Measurements from ENCODE around the gene XRRA1. TPM values are rescaled to one million over a fixed set of nuclear protein-coding genes. Genes with fewer than 3 reads are reported as not detected.

XRRA1 gene
- total RNA-seq, 2 donors from 2014 or later: 5.7 to 20.8 TPM

DNA sequence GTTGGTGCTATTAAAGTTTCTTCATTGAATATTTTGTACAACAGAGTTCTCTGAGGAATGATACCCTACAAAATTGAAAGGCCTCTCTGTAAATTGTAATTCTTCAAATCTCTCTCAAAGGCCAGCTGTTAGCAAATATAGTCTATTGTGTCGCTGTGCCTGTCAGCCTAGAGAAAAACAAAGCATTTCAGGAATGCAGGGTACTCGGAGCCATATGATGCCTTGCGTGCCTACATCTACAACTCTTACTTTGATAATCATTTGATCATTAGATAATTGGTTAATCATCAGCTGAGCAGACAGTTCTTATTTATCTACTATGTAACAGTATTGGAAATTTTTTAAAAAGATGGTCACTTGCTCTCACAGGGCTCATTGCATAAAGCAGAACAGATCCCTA is 132.9 kb downstream of the XRRA1 start:
- no peak for DNase-seq
- ATAC-seq: no peak
- intact Hi-C loops (cut with DNase I, micrococcal nuclease): no loop called here

- intact Hi-C loops (cut with DNase I, micrococcal nuclease): no loop called here
- DNase-seq (no peak), ATAC-seq (no peak)
Measured at GRCh38 chr11:74809801-74810200, 139.1 kb downstream of the XRRA1 start.

DNA sequence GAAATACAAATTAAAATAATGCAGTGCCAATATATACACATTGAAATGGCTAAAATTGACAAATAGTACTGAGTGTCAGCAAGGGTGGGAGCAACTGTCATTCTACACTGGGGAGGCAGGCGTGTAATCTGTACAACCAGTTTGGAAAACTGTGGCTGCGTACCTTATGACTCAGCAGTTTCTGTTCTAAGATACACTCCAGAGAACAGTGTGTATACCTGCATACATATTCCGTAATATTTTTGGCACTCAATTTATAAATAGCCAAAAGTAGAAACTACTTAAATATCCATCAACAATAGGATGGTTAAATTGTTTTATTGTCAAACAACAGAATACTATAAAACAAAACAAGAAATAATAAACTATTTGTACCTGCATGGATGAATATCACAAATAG is 142.6 kb downstream of the XRRA1 start:
- ATAC-seq (no peak), DNase-seq (no peak)
- intact Hi-C loops (cut with DNase I, micrococcal nuclease): no loop called here

DNA sequence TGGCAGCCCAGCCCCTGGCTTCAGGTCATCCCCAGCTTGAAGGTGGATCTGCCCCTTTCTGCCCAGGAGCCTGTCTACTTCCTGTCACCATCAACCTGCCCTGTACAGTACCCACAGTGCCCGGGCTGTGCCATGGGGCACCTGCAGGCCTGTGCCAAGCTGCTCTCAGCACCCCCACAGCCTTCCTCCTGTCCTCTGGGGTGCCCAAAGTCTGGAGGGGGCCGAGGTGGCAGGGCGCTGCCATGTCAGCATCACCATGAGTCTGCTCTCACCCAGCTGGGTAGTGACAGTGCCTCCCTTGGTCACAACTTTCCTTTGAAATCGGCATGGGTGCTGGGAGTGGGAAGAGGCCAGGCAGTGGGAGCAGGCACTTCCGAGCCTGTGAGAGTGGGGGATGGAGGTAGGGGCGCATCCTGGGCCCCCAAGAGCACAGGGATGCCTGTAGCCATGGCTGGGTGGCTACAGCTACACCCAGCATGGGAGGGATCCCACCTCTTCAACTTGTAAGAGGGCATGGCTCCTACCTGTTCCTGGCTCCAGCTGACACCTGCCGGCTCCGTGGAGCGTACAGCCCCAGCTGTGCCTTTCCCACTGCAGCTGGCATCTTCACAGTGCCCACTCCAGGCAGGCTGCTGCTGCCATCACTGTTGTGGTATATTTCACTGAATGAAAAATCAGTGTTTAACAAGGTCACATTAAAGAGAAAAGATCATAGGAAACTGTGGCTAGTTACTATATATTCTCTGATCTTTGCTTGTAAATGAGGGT is 157.4 kb downstream of the XRRA1 start:
- no peak for DNase-seq
- intact Hi-C loops (cut with DNase I, micrococcal nuclease): no loop called here
- ATAC-seq: no peak

Other genes starting within 250 kb of the XRRA1 start
- gene CHRDL2, start 217.7 kb downstream of the XRRA1 start, total RNA-seq: 1 to 10 TPM in 1 of 2 donors, not detected in 1; 4.6 TPM
- 10 to 100 TPM; 11.2 to 12.6 TPM for gene RNF169, start 200.2 kb downstream of the XRRA1 start, total RNA-seq
- 100 to 1,000 TPM; 114 to 124 TPM for gene SPCS2, start 175 bp upstream of the XRRA1 start, total RNA-seq
- 1 to 10 TPM; 6.1 to 7.7 TPM for gene NEU3, start 39.8 kb upstream of the XRRA1 start, total RNA-seq
- not detected for gene OR2AT4, start 147.8 kb upstream of the XRRA1 start, total RNA-seq
- gene SLCO2B1, start 202.0 kb upstream of the XRRA1 start, total RNA-seq: 10 to 100 TPM; 65.9 to 71.5 TPM